Hepatocyte (in vitro differentiated cells): Measurements from ENCODE around the gene HPX. TPM values are rescaled to one million over a fixed set of nuclear protein-coding genes. Genes with fewer than 3 reads are reported as not detected.

Experiments
- DNase-seq: peaks from one replicate; pipeline ENCODE4 v3.0.0-alpha.2; 2016; ENCODE audit warnings: low spot score
- H2AFZ ChIP-seq: fragments of 200-600 bp; sonication (generic); 2 replicates; pipeline ENCODE4 v1.6.0; 2016; ENCODE audit warnings: antibody characterized with exemption, mild to moderate bottlenecking
- H3K27ac ChIP-seq: fragments of 200-600 bp; sonication (generic); 2 replicates; pipeline ENCODE4 v1.5.1; 2016; ENCODE audit warnings: mild to moderate bottlenecking
- H3K27me3 ChIP-seq: fragments of 200-600 bp; sonication (generic); 2 replicates; pipeline ENCODE4 v1.6.1; 2016
- H3K36me3 ChIP-seq: fragments of 200-600 bp; sonication (generic); replicated peaks from 2 replicates; pipeline ENCODE4 v1.5.1; 2016; ENCODE audit warnings: low read depth; ENCODE audit not compliant: insufficient read depth
- H3K4me1 ChIP-seq: fragments of 200-600 bp; sonication (generic); 2 replicates; pipeline ENCODE4 v1.5.1; 2016; ENCODE audit warnings: mild to moderate bottlenecking, moderate library complexity; ENCODE audit not compliant: insufficient read depth
- H3K4me2 ChIP-seq: fragments of 200-600 bp; sonication (generic); 2 replicates; pipeline ENCODE4 v1.6.0; 2016
- H3K4me3 ChIP-seq: fragments of 200-600 bp; sonication (generic); 2 replicates; pipeline ENCODE4 v1.5.1; 2016; ENCODE audit warnings: mild to moderate bottlenecking
- H3K79me2 ChIP-seq: fragments of 200-600 bp; sonication (generic); 2 replicates; pipeline ENCODE4 v1.6.0; 2017; ENCODE audit warnings: mild to moderate bottlenecking
- H3K9me2 ChIP-seq: fragments of 200-600 bp; sonication (generic); replicated peaks from 2 replicates; pipeline ENCODE4 v1.6.0; 2017; ENCODE audit warnings: mild to moderate bottlenecking; ENCODE audit not compliant: insufficient read depth
- H3K9me3 ChIP-seq: fragments of 200-600 bp; sonication (generic); 2 replicates; pipeline ENCODE4 v1.5.1; 2016; ENCODE audit warnings: low read depth, mild to moderate bottlenecking
- H4K20me1 ChIP-seq: fragments of 200-600 bp; sonication (generic); 2 replicates; pipeline ENCODE4 v1.6.0; 2016; ENCODE audit warnings: mild to moderate bottlenecking; ENCODE audit not compliant: insufficient read depth, poor library complexity, severe bottlenecking
- EZH2 ChIP-seq: fragments of 200-600 bp; sonication (generic); IDR thresholded peaks from 2 replicates; pipeline ENCODE4 v1.6.1; 2016; ENCODE audit warnings: antibody characterized with exemption, mild to moderate bottlenecking, borderline replicate concordance
- EZH2phosphoT487 ChIP-seq: fragments of 200-600 bp; sonication (generic); IDR thresholded peaks from one replicate; pipeline ENCODE4 v1.6.1; 2018; ENCODE audit warnings: antibody characterized with exemption, mild to moderate bottlenecking, low read depth, moderate library complexity; ENCODE audit not compliant: unreplicated experiment, severe bottlenecking
- WGBS: methylation state at CpG from one replicate; pipeline ENCODE4 v1.1.6; 2016; ENCODE audit warnings: low lambda C conversion rate; ENCODE audit errors: missing lambda C conversion rate; 5-methylcytosine and 5-hydroxymethylcytosine counted together
- polyA plus RNA-seq: library from polyadenylated mRNA; unstranded; fragments of >200 nt; fragmentation: Nextera tagmentation; extraction: Ambion mirVana; gene quantifications from 2 replicates; pipeline ENCODE4 v1.2.1, GENCODE V29; 2016
- total RNA-seq: library from RNA; depleted of rRNA; stranded (reverse); fragments of >200 nt; gene quantifications from 2 replicates; pipeline ENCODE4 v1.2.3, GENCODE V29; 2014
- TF ChIP-seq, protein P1 (sequence below): fragments of 200-600 bp; sonication (generic); IDR thresholded peaks from 2 replicates; pipeline ENCODE4 v1.5.1; 2016; ENCODE audit warnings: antibody characterized with exemption, mild to moderate bottlenecking; ENCODE audit not compliant: poor library complexity

The HPX gene
- total and polyA plus RNA-seq, 2 experiments from 2014 or later, result 358 to 361 TPM

DNA sequence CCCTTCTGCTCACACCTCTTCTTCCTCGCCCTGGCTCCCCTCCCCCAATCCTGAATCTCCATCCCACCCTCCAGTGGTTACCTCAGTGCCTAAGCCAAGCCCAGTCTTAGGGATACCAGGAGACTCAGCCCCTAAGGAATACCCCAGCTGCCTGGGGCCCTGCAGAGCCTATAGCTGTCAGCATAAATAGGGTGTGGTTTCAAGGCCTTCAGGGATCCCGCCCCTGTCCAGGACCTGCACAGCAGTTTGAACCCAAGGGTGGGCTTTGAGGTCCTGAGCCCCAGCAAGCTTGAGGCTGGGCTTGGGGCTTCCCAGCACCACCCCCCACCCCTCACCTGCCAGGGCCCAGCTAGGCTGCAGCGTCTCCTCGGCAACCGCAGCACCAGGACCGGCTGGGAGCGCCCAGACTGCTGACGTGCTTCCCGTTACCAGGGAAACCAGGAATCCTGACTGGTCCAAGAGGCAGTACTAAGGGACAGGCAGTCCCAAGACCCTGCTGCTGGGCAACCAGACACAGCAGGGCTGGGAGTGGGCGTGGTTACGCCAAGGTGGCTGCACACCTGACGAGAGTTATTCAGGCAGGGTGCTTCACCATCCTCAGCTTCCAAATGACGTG lies 35.6 kb downstream of the HPX start:
- Histone ChIP-seq H3K27me3 (no peaks in the 10 kb centered on the region), H3K4me2 (no peak overlapping the region), H3K9me3 (no peaks in the 10 kb centered on the region), H3K4me1 (peaks cover 7% of the 10 kb centered on the region), H4K20me1 (no peaks in the 10 kb centered on the region), H3K4me3 (no peak overlapping the region), H3K9me2 (no peaks in the 10 kb centered on the region), H3K36me3 (no peaks in the 10 kb centered on the region), H3K79me2 (no peaks in the 10 kb centered on the region), H2AFZ (no peak overlapping the region), H3K27ac (no peak overlapping the region)
- TF ChIP-seq, protein P1, sequence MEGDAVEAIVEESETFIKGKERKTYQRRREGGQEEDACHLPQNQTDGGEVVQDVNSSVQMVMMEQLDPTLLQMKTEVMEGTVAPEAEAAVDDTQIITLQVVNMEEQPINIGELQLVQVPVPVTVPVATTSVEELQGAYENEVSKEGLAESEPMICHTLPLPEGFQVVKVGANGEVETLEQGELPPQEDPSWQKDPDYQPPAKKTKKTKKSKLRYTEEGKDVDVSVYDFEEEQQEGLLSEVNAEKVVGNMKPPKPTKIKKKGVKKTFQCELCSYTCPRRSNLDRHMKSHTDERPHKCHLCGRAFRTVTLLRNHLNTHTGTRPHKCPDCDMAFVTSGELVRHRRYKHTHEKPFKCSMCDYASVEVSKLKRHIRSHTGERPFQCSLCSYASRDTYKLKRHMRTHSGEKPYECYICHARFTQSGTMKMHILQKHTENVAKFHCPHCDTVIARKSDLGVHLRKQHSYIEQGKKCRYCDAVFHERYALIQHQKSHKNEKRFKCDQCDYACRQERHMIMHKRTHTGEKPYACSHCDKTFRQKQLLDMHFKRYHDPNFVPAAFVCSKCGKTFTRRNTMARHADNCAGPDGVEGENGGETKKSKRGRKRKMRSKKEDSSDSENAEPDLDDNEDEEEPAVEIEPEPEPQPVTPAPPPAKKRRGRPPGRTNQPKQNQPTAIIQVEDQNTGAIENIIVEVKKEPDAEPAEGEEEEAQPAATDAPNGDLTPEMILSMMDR, result no peak
- TF ChIP-seq EZH2, result no peak
- TF ChIP-seq EZH2phosphoT487, result no peak
- peak; percentile 50 for DNase-seq
- WGBS, result 63% methylated on average over 13 of the region's 13 CpGs

DNA sequence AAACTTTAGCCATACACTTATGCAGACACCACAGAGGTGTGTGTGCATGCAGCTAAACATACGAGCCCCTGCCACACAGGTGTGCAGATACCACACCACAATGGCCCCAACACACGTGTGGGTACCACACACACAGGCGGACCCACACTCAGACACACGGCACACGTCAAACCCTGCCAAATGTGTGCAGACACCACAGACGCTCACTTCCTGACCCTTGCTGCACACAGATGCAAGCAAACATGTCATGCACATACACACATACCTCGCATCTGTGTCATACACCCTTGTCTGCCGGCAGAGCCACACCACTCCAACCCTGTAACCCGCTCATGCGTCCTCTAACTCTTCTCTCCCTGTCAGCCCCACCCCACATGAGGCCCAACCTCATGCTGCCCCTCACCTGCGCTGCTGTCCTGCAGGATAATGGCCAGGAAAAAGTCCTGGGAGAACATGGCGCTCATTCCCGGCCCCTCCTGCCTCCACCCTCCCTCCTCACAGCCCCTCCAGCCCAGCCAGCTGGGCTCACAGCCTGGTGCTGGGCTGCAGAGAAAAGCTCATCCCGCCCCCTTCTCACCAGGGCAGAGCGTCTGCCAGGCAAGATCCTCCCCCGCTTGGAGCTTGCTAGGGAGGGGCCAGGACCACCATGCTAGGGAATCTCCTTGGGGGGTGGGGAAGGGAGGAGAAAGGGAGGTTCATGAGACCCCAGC lies 36.3 kb downstream of the HPX start:
- TF ChIP-seq EZH2, result no peak
- TF ChIP-seq, protein P1, result no peak
- Histone ChIP-seq H3K4me2 (no peak overlapping the region), H3K9me2 (no peaks in the 10 kb centered on the region), H3K27ac (no peak overlapping the region), H3K9me3 (no peaks in the 10 kb centered on the region), H3K79me2 (no peaks in the 10 kb centered on the region), H4K20me1 (no peaks in the 10 kb centered on the region), H3K27me3 (no peaks in the 10 kb centered on the region), H2AFZ (no peak overlapping the region), H3K4me3 (no peak overlapping the region), H3K36me3 (no peaks in the 10 kb centered on the region), H3K4me1 (peaks cover 7% of the 10 kb centered on the region)
- 88% methylated on average over 13 of the region's 16 CpGs for WGBS
- DNase-seq, result no peak

DNA sequence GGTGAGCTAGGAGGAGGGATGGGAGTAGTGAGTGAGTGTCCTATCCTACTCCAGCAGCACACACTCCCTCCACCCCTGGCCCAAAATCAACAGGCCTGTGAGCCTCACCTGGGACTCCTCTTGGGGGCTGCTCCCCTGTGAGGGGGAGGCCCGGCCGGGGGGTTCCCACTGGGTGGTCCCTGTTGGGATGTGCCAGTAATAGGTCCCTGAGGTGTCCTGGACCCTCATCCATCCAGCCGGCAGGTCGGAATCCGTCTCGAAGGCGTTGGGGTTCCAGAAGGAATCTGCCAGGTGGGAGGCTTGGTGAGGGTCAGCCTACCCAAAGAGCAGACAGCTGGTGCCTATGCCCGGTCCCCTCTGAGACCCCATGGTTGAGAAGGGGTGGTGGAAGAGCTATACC lies 37.2 kb downstream of the HPX start:
- DNase-seq, result no peak
- no peaks in the 10 kb centered on the region for H4K20me1 ChIP-seq
- TF ChIP-seq EZH2phosphoT487, result no peak
- no peak for TF ChIP-seq EZH2
- TF ChIP-seq, protein P1, result no peak
- no peaks in the 10 kb centered on the region for H3K9me2 ChIP-seq
- no peak overlapping the region for H3K27ac ChIP-seq
- WGBS, result 90% methylated on average over 7 of the region's 8 CpGs
- no peak overlapping the region for H3K4me2 ChIP-seq
- no peaks in the 10 kb centered on the region for H3K79me2 ChIP-seq
- no peaks in the 10 kb centered on the region for H3K36me3 ChIP-seq
- no peak overlapping the region for H3K4me3 ChIP-seq
- no peaks in the 10 kb centered on the region for H3K9me3 ChIP-seq
- H2AFZ ChIP-seq, result no peak overlapping the region
- no peaks in the 10 kb centered on the region for H3K27me3 ChIP-seq
- peaks cover 7% of the 10 kb centered on the region for H3K4me1 ChIP-seq
